NT2/D1 (cell line): ENCODE measurements around the gene LPP.

Experiments
- DNase-seq: peaks from one replicate; pipeline ENCODE4 v3.0.0-alpha.2; 2011; ENCODE audit warnings: low read depth, low spot score
- H3K27me3 ChIP-seq: 2 replicates; pipeline ENCODE4 v1.6.0; 2011; ENCODE audit warnings: mild to moderate bottlenecking; ENCODE audit not compliant: insufficient read length, insufficient read depth
- H3K36me3 ChIP-seq: 2 replicates; pipeline ENCODE4 v1.6.1; 2011; ENCODE audit warnings: mild to moderate bottlenecking, low read length, mixed read lengths; ENCODE audit not compliant: insufficient read depth, insufficient read length
- H3K4me1 ChIP-seq: 2 replicates; pipeline ENCODE4 v1.5.1; 2011; ENCODE audit not compliant: insufficient read depth, insufficient read length
- H3K4me3 ChIP-seq: 2 replicates; pipeline ENCODE4 v1.5.1; 2011; ENCODE audit warnings: low read depth; ENCODE audit not compliant: insufficient read length
- H3K9ac ChIP-seq: 2 replicates; pipeline ENCODE4 v1.6.0; 2011; ENCODE audit warnings: low read depth; ENCODE audit not compliant: insufficient read length
- H3K9me3 ChIP-seq: 2 replicates; pipeline ENCODE4 v1.5.1; 2011; ENCODE audit warnings: mild to moderate bottlenecking, low read length; ENCODE audit not compliant: insufficient read depth
- SUZ12 ChIP-seq: IDR thresholded peaks from 2 replicates; pipeline ENCODE4 v1.6.1; 2011; ENCODE audit not compliant: insufficient read length, insufficient read depth; ENCODE audit errors: extremely low read depth
- YY1 ChIP-seq: IDR thresholded peaks from 2 replicates; pipeline ENCODE4 v1.6.1; 2011; ENCODE audit not compliant: insufficient read length, insufficient read depth
- ZNF274 ChIP-seq: IDR thresholded peaks from 2 replicates; pipeline ENCODE4 v1.6.1; 2011; ENCODE audit warnings: mild to moderate bottlenecking, low read depth, low read length

Gene LPP

GRCh38 chr3:188262913-188263683, 109.1 kb downstream of the LPP start:
- no peak for TF ChIP-seq ZNF274
- H3K27me3 ChIP-seq, result no peaks in the 10 kb centered on the region
- H3K9me3 ChIP-seq, result no peaks in the 10 kb centered on the region
- no peak for DNase-seq
- H3K36me3 ChIP-seq, result peaks cover 13% of the 10 kb centered on the region
- no peak overlapping the region for H3K9ac ChIP-seq
- no peak overlapping the region for H3K4me3 ChIP-seq
- no peaks in the 10 kb centered on the region for H3K4me1 ChIP-seq

- no peak overlapping the region for H3K4me3 ChIP-seq
- no peaks in the 10 kb centered on the region for H3K4me1 ChIP-seq
- TF ChIP-seq SUZ12 (no peak), ZNF274 (no peak), YY1 (no peak)
- H3K36me3 ChIP-seq, result peaks cover 10% of the 10 kb centered on the region
- H3K27me3 ChIP-seq, result no peaks in the 10 kb centered on the region
- no peaks in the 10 kb centered on the region for H3K9me3 ChIP-seq
- H3K9ac ChIP-seq, result no peak overlapping the region
- no peak for DNase-seq
Observed at GRCh38 chr3:188264226-188265207, 110.6 kb downstream of the LPP start.

GRCh38 chr3:188266562-188267274, 112.8 kb downstream of the LPP start:
- H3K27me3 ChIP-seq, result no peaks in the 10 kb centered on the region
- no peak for DNase-seq
- H3K4me1 ChIP-seq, result no peaks in the 10 kb centered on the region
- no peak overlapping the region for H3K4me3 ChIP-seq
- no peaks in the 10 kb centered on the region for H3K9me3 ChIP-seq
- no peak for TF ChIP-seq SUZ12
- TF ChIP-seq ZNF274, result no peak
- no peak for TF ChIP-seq YY1
- no peak overlapping the region for H3K9ac ChIP-seq
- peaks cover 16% of the 10 kb centered on the region for H3K36me3 ChIP-seq

- TF ChIP-seq ZNF274 (no peak), YY1 (no peak)
- no peak for DNase-seq
- Histone ChIP-seq H3K9ac (no peak overlapping the region), H3K9me3 (no peaks in the 10 kb centered on the region), H3K4me3 (no peak overlapping the region), H3K4me1 (no peaks in the 10 kb centered on the region), H3K27me3 (no peaks in the 10 kb centered on the region), H3K36me3 (peaks cover 16% of the 10 kb centered on the region)
Observed at GRCh38 chr3:188267790-188268335, 113.9 kb downstream of the LPP start.

GRCh38 chr3:188268336-188268735, 114.4 kb downstream of the LPP start:
- Histone ChIP-seq H3K36me3 (peaks cover 11% of the 10 kb centered on the region), H3K9ac (no peak overlapping the region), H3K4me1 (no peaks in the 10 kb centered on the region), H3K9me3 (no peaks in the 10 kb centered on the region), H3K27me3 (no peaks in the 10 kb centered on the region), H3K4me3 (no peak overlapping the region)
- no peak for DNase-seq
- no peak for TF ChIP-seq SUZ12
- no peak for TF ChIP-seq YY1
- TF ChIP-seq ZNF274, result no peak

GRCh38 chr3:188269040-188269439, 115.1 kb downstream of the LPP start:
- H3K27me3 ChIP-seq, result no peaks in the 10 kb centered on the region
- H3K9me3 ChIP-seq, result no peaks in the 10 kb centered on the region
- H3K4me1 ChIP-seq, result no peaks in the 10 kb centered on the region
- peaks cover 11% of the 10 kb centered on the region for H3K36me3 ChIP-seq
- H3K4me3 ChIP-seq, result no peak overlapping the region
- DNase-seq, result no peak
- no peak overlapping the region for H3K9ac ChIP-seq
- TF ChIP-seq SUZ12 (no peak), ZNF274 (no peak), YY1 (no peak)
